Esophagus squamous epithelium (tissue), 4 donors: ENCODE data around the gene PON1.

Experiments used
- POLR2A ChIP-seq, 4 donors: fragments of 450-650 bp; IDR thresholded peaks; one replicate each; pipeline ENCODE4 v1.6.1; 2017; ENCODE audit warnings: antibody characterized with exemption in 4 of 4, mild to moderate bottlenecking in 4 of 4, moderate library complexity in 3 of 4
- TF ChIP-seq, protein P1 (sequence below), 6 experiments: fragments of 450-650 bp in 4 of 6; fragments of 200-600 bp in 2 of 6; sonication (generic) in 2 of 6; IDR thresholded peaks; one replicate each; pipeline ENCODE4 v1.5.1; 2016 to 2019; ENCODE audit warnings: antibody characterized with exemption in 6 of 6, mild to moderate bottlenecking in 4 of 6, moderate library complexity in 4 of 6

DNA sequence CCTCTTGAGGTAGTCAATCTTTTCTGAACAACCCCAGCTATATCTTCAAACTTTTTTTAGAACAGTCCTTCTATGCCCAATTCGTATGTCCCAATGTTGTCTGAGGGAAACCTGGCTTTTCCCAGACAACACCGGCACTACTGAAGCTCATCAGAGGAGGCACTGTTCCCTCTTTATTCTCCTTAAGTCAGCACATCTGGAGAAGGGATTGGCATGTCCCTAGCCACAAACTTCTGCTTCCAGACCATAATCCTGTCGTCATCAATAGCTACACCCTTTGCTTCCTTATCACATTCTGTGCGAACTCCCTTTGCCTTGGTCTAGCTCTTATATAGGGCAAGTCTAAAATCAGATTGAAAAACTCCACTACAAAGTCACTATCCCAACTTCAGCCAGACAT lies 49.0 kb upstream of the PON1 start:
- TF ChIP-seq POLR2A (IDR thresholded peaks at IDR 0.05): no peak
- TF ChIP-seq, protein P1, sequence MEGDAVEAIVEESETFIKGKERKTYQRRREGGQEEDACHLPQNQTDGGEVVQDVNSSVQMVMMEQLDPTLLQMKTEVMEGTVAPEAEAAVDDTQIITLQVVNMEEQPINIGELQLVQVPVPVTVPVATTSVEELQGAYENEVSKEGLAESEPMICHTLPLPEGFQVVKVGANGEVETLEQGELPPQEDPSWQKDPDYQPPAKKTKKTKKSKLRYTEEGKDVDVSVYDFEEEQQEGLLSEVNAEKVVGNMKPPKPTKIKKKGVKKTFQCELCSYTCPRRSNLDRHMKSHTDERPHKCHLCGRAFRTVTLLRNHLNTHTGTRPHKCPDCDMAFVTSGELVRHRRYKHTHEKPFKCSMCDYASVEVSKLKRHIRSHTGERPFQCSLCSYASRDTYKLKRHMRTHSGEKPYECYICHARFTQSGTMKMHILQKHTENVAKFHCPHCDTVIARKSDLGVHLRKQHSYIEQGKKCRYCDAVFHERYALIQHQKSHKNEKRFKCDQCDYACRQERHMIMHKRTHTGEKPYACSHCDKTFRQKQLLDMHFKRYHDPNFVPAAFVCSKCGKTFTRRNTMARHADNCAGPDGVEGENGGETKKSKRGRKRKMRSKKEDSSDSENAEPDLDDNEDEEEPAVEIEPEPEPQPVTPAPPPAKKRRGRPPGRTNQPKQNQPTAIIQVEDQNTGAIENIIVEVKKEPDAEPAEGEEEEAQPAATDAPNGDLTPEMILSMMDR (IDR thresholded peaks at IDR 0.05): no peak
